GM23338 (cell line): ENCODE measurements around the gene CXXC1.
"Not testable (repeated sequence)": the region's sequence is repeated elsewhere in the genome, so short reads cannot be mapped to it uniquely, and the experiment has no call there.

Experiments used
- CTCF ChIP-seq, 2 experiments: fragments of 200-600 bp in 1 of 2; sonication (generic) in 1 of 2; conservative IDR thresholded peaks; 2 replicates each; pipeline versions ENCODE4 v1.5.1 to v1.6.1; 2016 to 2017; ENCODE audit warnings: antibody characterized with exemption in 2 of 2, low read depth in 2 of 2, mild to moderate bottlenecking in 2 of 2, moderate library complexity in 1 of 2
- TF ChIP-seq, protein P1 (sequence below): IDR thresholded peaks from one replicate; pipeline ENCODE4 v1.6.1; 2018; ENCODE audit warnings: antibody characterized with exemption; ENCODE audit not compliant: unreplicated experiment

DNA sequence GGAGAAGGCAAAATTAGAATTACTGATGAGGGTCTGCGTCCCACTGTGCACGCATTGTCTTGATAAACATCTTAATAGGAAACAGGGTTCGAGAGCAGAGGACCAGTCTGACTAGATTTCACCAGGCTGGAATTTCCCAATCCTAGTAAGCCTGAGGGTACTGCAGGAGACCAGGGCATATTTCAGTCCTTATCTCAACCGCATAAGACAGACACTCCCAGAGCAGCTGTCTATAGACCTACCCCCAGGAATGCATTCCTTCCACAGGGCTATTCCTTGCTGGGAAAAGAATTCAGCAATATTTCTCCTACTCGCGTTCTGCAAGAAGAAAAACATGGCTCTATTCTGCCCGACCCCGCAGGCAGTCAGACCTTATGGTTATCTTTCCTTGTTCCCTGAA is 45.7 kb downstream of the CXXC1 start:
- not testable (repeated sequence) for TF ChIP-seq CTCF (conservative IDR thresholded peaks at IDR 0.05; ENCODE audit: low read depth in 2 of 2)
- TF ChIP-seq, protein P1, sequence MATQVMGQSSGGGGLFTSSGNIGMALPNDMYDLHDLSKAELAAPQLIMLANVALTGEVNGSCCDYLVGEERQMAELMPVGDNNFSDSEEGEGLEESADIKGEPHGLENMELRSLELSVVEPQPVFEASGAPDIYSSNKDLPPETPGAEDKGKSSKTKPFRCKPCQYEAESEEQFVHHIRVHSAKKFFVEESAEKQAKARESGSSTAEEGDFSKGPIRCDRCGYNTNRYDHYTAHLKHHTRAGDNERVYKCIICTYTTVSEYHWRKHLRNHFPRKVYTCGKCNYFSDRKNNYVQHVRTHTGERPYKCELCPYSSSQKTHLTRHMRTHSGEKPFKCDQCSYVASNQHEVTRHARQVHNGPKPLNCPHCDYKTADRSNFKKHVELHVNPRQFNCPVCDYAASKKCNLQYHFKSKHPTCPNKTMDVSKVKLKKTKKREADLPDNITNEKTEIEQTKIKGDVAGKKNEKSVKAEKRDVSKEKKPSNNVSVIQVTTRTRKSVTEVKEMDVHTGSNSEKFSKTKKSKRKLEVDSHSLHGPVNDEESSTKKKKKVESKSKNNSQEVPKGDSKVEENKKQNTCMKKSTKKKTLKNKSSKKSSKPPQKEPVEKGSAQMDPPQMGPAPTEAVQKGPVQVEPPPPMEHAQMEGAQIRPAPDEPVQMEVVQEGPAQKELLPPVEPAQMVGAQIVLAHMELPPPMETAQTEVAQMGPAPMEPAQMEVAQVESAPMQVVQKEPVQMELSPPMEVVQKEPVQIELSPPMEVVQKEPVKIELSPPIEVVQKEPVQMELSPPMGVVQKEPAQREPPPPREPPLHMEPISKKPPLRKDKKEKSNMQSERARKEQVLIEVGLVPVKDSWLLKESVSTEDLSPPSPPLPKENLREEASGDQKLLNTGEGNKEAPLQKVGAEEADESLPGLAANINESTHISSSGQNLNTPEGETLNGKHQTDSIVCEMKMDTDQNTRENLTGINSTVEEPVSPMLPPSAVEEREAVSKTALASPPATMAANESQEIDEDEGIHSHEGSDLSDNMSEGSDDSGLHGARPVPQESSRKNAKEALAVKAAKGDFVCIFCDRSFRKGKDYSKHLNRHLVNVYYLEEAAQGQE: not testable (repeated sequence)
